Measurements from ENCODE around the gene FDPS.
"Not testable (repeated sequence)": the region's sequence is repeated elsewhere in the genome, so short reads cannot be mapped to it uniquely, and the experiment has no call there.

FDPS gene

DNA sequence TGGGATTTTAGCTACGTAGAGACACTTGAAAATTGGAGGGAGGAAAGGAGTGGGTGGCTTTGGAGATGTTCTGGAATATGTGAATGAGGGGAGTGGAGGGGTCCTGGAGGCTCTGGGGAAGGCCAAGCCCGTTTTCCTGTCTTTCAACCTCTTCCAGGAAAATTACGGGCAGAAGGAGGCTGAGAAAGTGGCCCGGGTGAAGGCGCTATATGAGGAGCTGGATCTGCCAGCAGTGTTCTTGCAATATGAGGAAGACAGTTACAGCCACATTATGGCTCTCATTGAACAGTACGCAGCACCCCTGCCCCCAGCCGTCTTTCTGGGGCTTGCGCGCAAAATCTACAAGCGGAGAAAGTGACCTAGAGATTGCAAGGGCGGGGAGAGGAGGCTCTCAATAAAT, 11.6 kb downstream of the FDPS start:
- DNase-seq (ENCODE audit: low spot score), result no peak

DNA sequence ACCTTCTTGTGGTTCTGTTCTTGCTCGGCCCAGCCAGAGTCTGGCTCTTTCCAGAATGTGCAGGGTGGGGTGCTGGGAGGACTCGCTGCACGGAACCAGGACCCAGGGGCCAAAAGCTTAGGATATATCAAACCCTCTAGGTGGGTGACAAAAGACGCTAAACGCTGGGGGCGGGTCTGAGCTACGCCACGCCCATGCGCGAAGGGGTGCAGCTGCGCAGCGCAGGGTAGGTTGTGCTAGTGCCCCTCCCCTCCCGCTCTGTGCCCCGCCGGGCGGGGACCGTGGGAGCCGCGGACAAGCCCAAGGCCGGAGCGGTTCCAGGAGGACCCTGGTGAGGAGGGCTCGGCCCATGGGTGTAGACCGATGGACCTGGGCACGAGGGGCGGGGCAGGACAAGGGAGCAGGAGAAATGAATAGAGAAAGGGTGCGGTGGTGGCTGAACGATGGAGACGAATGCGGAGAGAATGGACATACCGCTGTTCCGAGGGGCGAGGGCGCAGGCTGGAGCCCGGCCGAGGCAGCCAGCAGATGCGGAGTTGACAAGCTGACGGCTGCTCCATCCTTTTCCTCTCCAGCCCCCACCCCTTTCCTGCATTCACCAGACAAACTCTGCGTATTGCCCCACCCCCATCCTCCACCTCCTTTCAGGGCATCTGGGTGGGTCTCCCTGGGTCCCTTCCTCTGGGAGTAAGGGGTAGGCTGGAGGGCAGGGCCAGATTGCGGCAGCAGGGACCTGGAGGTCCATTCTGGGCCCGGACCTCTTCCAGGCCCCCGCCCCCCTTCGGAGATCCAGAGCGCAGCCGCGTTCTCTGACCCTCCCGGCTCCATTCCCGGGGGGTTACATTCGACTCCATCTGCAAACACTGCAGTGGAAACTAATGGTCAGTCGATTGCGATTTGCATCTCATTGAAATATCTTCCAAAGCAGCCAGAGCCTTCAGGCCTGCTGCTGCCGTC, 12.3 kb downstream of the FDPS start, which contains the start of gene RUSC1:
TSS of gene RUSC1 (plus strand) at position 234 of the 957 bp plus-strand sequence. CDS start 880 bp downstream, outside the sequence.
- peak; percentile 82 for DNase-seq (ENCODE audit: low spot score)

DNA sequence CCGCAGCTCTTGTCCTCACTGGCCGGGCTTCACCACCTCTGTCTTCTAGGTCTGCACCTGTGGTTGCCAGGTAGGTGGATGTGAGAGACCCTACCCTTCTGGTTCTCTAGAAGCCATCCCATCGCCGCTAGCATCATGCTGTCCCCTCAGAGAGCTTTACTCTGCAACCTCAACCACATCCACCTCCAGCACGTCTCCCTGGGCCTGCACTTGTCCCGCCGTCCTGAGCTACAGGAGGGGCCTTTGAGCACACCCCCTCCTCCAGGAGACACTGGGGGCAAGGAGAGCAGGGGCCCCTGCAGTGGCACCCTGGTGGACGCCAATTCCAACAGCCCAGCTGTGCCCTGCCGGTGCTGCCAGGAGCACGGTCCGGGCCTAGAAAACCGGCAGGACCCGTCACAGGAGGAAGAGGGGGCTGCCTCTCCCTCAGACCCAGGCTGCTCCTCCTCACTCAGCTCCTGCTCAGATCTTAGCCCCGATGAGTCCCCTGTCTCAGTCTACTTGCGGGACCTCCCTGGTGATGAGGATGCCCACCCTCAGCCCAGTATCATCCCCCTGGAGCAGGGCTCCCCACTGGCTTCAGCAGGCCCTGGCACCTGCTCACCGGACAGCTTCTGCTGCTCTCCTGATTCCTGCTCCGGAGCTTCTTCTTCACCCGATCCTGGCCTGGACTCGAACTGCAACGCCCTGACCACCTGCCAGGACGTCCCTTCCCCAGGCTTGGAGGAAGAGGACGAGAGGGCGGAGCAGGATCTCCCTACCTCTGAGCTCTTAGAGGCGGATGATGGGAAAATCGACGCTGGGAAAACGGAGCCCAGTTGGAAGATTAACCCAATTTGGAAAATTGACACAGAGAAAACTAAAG, 13.2 kb downstream of the FDPS start:
- DNase-seq (ENCODE audit: low spot score), result no peak

DNA sequence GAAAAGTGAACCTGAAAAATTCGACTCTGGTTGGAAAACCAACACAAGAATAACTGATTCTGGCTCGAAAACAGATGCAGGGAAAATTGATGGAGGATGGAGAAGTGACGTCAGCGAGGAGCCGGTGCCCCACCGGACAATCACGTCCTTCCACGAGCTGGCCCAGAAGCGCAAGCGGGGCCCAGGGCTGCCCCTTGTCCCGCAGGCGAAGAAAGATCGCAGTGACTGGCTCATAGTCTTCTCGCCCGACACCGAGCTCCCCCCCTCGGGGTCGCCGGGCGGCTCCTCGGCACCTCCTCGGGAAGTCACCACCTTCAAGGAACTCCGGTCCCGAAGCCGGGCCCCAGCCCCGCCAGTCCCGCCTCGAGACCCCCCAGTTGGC, 13.9 kb downstream of the FDPS start:
- peak; percentile 8 for DNase-seq (ENCODE audit: low spot score)

DNA sequence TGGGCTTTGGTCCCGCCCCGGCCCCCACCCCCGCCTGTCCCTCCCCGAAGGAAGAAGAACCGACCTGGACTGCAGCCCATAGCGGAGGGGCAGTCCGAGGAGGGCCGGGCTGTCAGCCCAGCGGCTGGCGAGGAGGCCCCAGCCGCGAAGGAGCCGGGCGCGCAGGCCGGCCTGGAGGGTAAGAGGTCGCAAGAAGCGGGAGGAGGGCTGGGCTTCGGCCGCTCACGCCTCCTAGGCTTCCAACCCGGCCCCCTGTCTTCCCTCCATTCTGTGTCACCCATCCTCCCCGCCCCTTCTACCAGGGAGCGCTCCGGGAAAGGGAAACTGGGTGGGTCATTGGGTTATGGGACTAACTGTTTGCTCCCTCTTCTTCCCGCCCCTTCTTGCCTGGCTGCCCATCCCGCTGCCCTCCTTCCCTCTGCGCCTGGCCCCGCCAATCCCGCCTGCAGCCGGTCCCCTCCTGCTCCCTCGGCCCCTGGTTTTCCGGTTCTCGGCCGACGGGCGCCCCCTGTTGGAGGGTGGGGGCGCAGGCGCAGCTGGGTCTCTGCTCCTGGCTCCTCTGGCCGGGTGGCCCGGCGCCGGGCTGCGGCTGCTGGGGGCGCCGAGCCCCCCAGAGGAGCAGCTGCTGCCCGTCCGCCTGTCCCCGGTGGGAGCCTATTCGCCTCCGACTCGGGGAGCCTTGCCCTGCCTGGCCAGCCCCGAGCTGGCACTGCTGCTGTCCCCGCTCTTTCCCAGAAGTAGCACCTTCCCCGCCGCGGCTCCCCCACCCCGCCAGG, 14.5 kb downstream of the FDPS start:
- peak; percentile 82 for DNase-seq (ENCODE audit: low spot score)

DNA sequence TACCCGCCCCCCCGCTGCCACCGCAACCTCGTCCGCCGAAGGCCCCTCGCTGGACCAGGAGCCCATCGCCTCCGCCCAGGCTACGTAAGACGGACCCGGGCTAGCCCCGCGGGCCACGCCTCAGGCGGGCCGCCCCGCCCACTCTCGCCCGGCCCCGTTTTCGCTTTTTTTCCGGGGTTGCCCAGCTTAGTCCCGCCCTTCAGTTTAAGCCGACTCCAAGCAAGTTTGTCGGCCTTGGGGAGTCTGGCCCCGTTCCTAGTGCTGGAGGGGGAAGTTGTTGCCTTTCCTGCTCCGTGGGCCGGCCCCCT, 15.0 kb downstream of the FDPS start:
- peak; percentile 78 for DNase-seq (ENCODE audit: low spot score)

DNA sequence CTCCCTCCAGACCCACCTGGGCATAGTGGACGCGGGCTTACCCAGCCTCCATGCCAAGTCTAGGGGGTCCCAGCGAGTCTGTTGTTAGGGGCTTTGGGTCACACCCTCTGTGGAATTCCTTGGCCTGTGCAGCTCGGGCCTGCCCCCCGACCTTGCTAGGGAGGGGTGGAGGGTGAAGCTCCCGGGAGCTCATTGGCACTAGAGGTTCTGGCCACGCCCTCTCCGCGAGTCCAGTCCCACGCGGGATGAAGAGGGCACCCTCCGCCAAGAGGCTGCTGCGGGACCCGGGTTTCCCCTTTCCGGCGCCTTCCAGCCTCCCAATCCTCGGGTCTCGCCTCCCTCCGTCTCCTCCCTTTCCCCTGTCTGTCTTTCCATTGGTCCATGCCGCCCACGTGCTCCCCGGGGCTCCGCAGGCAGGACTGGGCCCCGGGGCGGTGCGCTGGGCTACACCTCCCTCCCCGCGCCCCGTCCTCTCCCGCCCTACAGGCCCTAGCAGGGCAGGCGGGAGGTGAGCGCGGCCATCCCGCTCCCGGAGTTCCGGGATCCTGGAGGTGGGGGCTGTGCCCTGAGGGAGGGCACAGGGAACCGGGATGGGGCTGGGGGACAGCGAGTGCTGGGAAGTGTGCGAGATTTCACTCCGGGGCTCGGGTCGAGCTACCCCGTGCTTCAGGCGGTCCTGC, 15.5 kb downstream of the FDPS start:
- DNase-seq (ENCODE audit: low spot score), result peak; percentile 94

DNA sequence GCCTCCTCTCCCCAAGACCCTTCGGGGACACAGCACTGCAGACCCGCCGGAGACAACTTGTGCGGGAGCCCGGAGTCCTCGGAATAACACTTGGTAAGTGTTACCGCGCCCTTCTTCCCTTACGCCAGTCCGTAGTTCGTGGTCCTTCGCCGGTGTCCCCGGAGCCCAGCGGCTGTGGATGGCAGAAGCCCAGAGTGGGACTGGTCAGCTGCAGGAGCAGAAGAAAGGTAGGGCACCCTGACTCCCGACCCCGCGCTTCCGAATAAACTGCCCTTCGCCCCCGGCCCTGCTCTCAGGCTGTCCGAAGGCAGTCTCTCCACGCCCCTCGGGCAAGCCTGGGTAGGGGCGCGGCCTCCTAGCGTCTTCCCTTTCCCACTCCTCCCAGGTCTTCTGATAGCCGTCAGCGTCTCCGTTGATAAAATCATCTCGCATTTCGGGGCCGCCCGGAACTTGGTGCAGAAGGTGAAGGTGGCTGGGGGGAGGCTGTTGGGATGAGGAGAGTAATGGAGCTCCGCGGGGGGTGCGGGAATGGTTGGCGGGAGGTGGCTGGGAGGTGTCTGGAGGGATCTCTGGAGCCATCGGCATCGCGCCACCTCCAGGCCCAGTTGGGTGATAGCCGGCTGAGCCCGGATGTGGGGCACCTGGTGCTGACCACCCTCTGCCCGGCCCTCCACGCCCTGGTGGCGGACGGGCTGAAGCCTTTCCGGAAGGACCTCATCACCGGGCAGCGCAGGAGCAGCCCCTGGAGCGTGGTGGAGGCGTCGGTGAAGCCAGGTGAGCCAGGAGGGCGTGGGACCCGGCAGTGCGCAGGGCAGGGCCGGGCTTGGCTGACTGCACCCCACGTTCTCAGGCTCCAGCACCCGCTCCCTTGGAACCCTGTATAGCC, 16.3 kb downstream of the FDPS start:
- DNase-seq (ENCODE audit: low spot score), result no peak

DNA sequence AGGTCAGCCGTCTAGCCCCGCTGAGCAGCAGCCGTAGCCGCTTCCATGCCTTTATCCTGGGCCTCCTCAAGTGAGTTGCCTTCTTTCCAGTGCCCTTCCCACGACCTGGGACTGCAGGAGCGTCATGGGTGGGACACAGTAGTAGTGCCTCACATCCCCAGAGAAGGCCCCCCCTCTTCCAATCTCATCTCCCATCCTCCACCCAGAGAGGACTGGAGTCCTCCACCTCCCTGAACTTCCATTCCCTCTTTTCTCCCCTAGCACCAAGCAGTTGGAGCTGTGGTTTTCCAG, 16.9 kb downstream of the FDPS start:
- DNase-seq (ENCODE audit: low spot score), result no peak

DNA sequence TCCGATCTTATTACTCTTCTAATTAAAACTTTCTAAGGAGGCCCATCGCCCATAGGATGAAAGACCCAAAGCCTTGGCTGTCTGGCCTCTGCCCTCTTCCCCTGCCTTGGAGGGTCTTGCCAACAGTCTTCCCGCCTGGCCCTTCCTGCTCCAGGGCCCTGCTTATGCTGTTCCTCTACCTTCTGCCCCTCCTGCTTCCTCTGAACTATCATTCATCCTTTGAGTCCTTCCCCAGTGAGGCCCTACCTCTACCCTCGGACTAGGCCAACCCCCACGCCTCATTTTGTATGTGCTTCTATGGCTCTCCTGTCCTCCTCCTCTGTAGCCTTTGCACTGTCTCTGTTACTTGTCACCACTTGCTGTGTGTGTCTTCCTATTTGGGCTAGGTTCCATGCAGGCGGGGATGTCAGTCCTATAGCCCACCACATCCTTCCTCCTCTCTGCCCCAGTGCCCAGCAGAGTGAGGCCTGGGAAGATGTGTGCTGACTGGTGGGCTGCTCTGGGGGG, 17.4 kb downstream of the FDPS start:
- DNase-seq (ENCODE audit: low spot score), result no peak

DNA sequence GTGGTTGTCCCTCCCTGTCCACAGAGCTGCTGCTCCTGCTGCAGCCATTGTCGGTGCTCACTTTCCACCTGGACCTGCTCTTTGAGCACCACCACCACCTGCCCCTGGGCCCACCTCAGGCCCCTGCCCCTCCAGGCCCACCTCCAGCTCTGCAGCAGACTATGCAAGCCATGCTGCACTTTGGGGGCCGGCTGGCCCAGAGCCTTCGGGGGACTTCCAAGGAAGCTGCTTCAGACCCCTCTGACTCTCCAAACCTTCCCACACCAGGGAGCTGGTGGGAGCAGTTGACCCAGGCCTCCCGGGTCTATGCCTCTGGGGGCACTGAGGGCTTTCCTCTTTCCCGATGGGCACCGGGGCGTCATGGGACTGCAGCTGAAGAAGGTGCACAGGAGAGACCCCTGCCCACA, 18.0 kb downstream of the FDPS start:
- no peak for DNase-seq (ENCODE audit: low spot score)

DNA sequence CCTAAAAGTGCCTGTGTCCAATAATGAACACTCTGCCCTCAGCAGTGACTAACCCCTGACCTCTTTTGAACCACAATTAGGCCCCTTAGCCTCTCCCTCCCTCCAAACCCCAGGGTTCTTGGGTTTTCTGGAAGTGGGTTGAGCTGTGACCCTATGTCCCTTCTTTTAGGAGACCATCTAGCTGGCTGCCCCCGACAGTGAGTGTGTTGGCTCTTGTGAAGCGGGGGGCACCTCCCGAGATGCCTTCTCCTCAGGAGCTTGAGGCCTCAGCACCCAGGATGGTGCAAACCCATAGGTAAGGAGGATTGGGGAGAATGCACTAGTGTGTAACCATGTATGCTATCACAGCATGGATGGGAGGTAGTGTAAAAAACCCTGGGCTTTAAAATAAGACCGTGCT, 19.3 kb downstream of the FDPS start:
- no peak for DNase-seq (ENCODE audit: low spot score)

DNA sequence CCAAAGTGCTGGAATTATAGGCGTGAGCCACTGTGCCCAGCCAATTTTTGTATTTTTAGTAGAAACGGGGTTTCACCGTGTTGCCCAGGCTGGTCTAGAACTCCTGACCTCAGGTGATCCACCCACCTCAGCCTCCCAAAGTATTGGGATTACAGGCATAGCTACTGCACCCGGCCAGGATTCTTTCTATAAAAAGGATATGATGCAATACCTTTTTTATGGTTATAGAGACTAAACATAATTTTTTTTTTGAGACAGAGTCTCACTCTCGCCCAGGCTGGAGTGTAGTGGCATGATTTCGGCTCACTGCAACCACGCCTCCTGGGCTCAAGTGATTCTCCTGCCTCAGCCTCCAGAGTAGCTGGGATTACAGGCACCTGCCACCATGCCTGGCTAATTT, 20.2 kb downstream of the FDPS start:
- not testable (repeated sequence) for DNase-seq (ENCODE audit: low spot score)

DNA sequence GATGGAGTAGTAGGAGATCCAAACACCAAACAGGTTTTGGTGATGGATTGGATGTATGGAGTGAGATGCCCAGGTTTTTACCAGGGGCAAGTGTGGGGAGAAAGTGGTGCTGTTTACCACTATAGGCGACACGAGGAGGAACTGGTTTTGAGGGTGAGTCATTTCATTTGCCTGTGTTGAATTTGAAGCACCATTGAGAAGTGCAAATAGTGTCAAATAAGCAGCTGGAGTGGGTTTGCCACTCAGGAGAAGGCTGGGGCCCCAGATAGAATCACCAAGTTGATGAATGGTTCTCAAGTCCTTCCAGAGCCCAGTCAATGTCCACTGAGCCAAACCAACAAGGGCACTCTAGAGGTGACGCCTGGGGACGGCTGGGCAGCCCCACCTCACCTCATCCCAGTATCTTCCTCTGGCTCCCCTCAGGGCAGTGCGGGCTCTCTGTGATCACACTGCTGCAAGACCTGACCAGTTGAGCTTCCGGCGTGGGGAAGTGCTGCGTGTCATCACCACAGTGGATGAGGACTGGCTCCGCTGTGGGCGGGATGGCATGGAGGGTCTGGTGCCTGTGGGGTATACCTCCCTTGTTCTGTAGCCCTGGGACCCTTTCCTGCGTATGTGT, 21.4 kb downstream of the FDPS start:
- DNase-seq (ENCODE audit: low spot score), result no peak

DNA sequence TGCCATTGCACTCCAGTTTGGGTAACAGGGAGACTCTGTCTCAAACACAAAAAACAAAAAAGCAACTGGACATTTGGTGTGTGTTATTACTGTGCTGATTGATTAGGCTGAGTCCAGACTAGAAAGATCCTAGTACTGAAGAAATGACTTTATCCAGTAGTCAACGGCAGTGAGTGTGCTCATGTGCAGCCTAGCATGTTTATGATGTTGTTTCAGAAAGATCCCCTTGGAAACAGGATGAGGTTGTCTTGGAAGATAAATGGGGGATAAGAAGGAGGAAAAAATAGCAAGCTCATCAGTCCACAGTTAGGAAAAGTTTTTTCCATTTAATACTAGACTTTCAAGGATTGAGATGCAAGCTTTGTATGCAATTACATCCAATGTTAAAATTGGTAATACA, 26.3 kb downstream of the FDPS start:
- no peak for DNase-seq (ENCODE audit: low spot score)

DNA sequence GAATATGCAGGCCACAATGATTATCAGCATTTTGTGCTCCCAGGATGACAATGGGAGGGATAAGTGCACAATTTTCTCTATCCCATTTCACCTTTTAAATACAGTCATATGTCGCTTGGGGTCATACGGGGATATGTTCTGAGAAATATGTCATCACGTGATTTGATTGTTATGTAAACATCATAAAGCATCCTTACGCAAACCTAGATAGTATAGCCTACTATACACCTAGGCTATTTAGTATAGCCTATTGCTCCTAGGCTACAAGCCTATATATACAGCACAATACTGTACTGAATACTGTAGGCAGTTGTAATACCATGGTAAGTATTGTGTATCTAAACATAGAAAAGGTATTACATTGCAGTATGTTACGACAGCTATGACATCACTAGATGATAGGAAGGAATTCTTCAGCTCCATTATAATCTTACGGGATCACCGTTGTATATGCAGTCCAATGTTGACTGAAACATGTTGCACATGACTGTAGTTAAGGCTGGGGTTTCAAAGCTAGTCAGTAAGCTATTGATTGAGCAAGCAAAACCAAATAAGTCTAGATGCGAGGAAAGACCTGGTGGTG, 30.9 kb downstream of the FDPS start:
- no peak for DNase-seq (ENCODE audit: low spot score)

DNA sequence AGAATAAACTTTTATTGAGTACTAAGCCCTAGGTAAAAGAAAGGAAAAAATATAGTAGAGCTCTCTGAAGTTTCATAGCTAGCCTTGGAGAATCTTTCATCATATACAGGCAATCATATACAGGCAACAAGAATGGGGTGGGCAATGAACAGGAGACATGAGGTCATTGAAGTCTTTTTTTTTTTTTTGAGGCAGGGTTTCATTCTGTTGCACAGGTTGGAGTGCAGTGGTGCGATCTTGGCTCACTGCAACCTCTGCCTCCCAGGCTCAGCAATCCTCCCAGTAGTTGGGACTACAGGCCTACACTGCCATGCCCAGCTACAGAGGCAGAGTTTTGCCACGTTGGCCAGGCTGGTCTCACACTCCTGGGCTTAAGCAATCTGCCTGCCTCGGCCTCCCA, 34.2 kb downstream of the FDPS start:
- DNase-seq (ENCODE audit: low spot score), result no peak

DNA sequence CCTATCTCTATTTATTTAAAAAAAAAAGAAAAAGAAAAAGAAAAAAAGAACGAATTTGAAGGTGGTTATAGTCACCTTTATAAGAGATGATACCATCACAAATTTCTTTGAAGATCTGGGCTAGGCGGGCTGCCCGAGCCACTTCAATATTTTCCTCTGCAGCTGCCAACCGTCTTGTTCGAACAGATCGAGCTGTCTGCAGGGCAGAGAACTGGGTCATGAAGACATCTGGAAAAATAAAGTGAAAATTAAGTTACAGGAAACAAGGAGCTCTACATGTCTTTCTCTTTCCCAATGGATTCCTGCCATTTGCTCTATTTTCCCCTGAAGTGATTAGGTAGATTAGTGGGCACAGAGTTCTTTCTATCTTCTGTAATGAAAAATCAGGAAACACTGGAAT, 44.0 kb downstream of the FDPS start:
- DNase-seq (ENCODE audit: low spot score), result no peak

DNA sequence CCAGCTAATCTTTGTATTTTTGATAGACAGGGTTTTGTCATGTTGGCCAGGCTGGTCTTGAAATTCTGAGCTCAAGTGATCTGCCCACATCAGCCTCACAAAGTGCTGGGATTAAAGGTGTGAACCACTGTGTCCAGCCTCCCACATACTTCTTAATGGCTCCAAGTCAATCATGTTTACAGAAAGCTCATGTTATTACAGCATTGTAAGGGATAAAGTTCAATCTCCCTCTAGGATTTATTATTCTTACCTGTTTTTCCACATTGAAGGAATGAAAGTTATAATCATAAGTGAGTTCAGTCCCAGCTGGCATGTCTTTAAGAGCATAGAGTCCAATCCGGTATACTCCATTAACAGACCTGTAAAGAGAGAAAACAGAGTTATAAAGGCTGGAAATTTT, 51.4 kb downstream of the FDPS start:
- DNase-seq (ENCODE audit: low spot score), result no peak
